ENCODE results near the gene OTOL1. TPM values are rescaled to one million over a fixed set of nuclear protein-coding genes. Genes with fewer than 3 reads are reported as not detected.

Gene OTOL1
- total and polyA plus RNA-seq, 2 donors (not counting 3 experiments of a cell fraction or from before 2014, with no cell fraction given) = not detected

- no peaks in the 10 kb centered on the region for H3K9me3 ChIP-seq (replicated peaks; ENCODE audit: control insufficient read depth, insufficient read depth, low read length)
- ChIA-PET CTCF (no interaction called here), POLR2A (no interaction called here)
- no peaks in the 10 kb centered on the region for H4K20me1 ChIP-seq (replicated peaks; ENCODE audit: control insufficient read depth, extremely low read depth, insufficient read depth, low read length)
- H3K36me3 ChIP-seq (ENCODE audit: control insufficient read depth in 2 of 2, extremely low read depth in 1 of 2, insufficient read depth in 2 of 2, low read length in 2 of 2) = no peaks in the 10 kb centered on the region
- no peaks in the 10 kb centered on the region for H3K79me2 ChIP-seq (ENCODE audit: control insufficient read depth, insufficient read depth, low read length)
- dilution Hi-C loops (cut with MboI; ENCODE audit: extremely low pct_ligation_motif_present, low sequenced_read_pairs) (no loop called here), intact Hi-C loops (cut with micrococcal nuclease) (no loop called here)
- no peaks in the 10 kb centered on the region for H3K27me3 ChIP-seq (ENCODE audit: control insufficient read depth in 2 of 2, insufficient read depth in 2 of 2, low read length in 2 of 2)
- DNase-seq (ENCODE audit: low read depth, low spot score) (no peak), FAIRE-seq (no peak)
- BruUV-seq (replicated peaks) = no TSS peak
- H3K4me1 ChIP-seq (ENCODE audit: control insufficient read depth, extremely low read depth, insufficient read depth, low read length) = no peaks in the 10 kb centered on the region
- no peak overlapping the region for H2AFZ ChIP-seq (ENCODE audit: low read depth, low read length)
- TF ChIP-seq EZH2 (IDR thresholded peaks at IDR 0.05; ENCODE audit: borderline replicate concordance, low read depth, low read length, severe bottlenecking) (no peak), MAX (IDR thresholded peaks at IDR 0.05; ENCODE audit: insufficient read depth, insufficient read length) (no peak), MYC (IDR thresholded peaks at IDR 0.05; ENCODE audit: low read depth, low read length) (no peak), POLR2AphosphoS5 (IDR thresholded peaks at IDR 0.05; ENCODE audit: insufficient read depth, low read depth, low read length) (no peak), FOS (IDR thresholded peaks at IDR 0.05; ENCODE audit: borderline replicate concordance, insufficient read depth, low read length) (no peak), GATA2 (IDR thresholded peaks at IDR 0.05; ENCODE audit: insufficient read depth, insufficient read length, low read depth, low read length) (no peak), JUN (IDR thresholded peaks at IDR 0.05; ENCODE audit: borderline replicate concordance, insufficient read depth, insufficient read length, low read depth) (no peak), POLR2A (IDR thresholded peaks at IDR 0.05; ENCODE audit: low read depth, low read length) (no peak), CTCF (IDR thresholded peaks at IDR 0.05; ENCODE audit: extremely low read depth in 1 of 2, insufficient read depth in 1 of 2, low read depth in 1 of 2, low read length in 2 of 2) (no peak)
- H3K4me2 ChIP-seq (ENCODE audit: insufficient read depth, low read length) = no peak overlapping the region
- H3K4me3 ChIP-seq (replicated peaks in 1 of 3; ENCODE audit: insufficient read depth in 1 of 3, low read depth in 1 of 3, low read length in 3 of 3) = no peak overlapping the region
- H3K27ac ChIP-seq (ENCODE audit: insufficient read depth, low read depth, low read length) = no peak overlapping the region
- no peak overlapping the region for H3K9ac ChIP-seq (replicated peaks; ENCODE audit: extremely low read depth, insufficient read depth, low read length)
- H3K9me1 ChIP-seq (replicated peaks; ENCODE audit: control insufficient read depth, extremely low read depth, insufficient read depth, low read length) = no peaks in the 10 kb centered on the region
Measured at GRCh38 chr3:161548301-161548700, 51.7 kb downstream of the OTOL1 start.

Measured in endothelial cell of umbilical vein (primary cell).